ENCODE data around the gene CYP2J2.

DNA sequence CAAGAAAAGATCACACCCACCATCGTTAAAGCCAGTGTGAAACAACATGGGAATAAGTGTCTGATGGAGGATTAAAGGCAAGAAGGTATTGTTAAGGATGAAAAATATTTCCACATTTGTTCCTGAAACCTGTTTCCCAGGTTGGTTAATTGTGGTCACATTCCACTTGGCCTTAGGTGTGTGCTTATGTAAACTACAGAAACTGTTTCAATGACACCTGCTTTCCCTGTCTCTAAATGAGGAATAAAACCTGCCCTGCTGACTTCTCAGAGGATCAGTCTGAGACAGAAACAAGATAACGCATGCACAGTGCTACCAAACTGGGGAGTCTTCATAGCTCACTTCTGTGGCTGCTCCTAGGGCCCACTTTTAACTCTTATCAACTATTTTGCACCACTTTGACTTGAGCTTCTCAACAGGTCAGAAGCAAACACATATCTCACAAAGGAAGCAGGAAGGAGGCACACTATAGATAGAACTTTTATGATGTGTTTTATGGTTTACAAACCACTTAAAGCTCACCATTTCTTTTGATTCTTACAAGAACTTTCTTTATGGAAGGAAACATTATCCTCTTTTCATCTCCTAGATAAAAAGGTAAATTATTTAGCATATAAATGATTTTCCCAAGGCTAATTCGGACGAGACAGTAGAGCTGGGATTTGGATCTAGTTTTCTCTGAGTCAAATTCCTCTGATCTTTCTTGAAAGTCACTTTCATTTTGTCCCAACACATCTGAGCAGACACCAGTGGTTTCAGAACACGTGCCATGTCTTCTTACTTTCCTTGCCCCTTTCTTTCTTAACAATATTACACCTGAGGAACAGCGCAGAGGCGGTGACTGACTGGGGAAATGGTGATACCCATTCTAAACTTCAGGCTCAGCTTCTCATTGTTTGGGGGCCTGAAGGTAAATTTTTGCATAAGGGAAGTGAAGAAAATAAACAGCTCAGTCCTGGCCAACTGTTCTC is 33.4 kb downstream of the CYP2J2 start:
- TF ChIP-seq BACH2 (CRISPR knock-in tag; IDR thresholded peaks at IDR 0.05; ENCODE audit: borderline replicate concordance), result no peak
- TF ChIP-seq, protein P1, sequence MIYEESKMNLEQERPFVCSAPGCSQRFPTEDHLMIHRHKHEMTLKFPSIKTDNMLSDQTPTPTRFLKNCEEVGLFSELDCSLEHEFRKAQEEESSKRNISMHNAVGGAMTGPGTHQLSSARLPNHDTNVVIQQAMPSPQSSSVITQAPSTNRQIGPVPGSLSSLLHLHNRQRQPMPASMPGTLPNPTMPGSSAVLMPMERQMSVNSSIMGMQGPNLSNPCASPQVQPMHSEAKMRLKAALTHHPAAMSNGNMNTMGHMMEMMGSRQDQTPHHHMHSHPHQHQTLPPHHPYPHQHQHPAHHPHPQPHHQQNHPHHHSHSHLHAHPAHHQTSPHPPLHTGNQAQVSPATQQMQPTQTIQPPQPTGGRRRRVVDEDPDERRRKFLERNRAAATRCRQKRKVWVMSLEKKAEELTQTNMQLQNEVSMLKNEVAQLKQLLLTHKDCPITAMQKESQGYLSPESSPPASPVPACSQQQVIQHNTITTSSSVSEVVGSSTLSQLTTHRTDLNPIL (CRISPR knock-in tag; IDR thresholded peaks at IDR 0.05; ENCODE audit: low read depth), result no peak
- TF ChIP-seq, protein P2, sequence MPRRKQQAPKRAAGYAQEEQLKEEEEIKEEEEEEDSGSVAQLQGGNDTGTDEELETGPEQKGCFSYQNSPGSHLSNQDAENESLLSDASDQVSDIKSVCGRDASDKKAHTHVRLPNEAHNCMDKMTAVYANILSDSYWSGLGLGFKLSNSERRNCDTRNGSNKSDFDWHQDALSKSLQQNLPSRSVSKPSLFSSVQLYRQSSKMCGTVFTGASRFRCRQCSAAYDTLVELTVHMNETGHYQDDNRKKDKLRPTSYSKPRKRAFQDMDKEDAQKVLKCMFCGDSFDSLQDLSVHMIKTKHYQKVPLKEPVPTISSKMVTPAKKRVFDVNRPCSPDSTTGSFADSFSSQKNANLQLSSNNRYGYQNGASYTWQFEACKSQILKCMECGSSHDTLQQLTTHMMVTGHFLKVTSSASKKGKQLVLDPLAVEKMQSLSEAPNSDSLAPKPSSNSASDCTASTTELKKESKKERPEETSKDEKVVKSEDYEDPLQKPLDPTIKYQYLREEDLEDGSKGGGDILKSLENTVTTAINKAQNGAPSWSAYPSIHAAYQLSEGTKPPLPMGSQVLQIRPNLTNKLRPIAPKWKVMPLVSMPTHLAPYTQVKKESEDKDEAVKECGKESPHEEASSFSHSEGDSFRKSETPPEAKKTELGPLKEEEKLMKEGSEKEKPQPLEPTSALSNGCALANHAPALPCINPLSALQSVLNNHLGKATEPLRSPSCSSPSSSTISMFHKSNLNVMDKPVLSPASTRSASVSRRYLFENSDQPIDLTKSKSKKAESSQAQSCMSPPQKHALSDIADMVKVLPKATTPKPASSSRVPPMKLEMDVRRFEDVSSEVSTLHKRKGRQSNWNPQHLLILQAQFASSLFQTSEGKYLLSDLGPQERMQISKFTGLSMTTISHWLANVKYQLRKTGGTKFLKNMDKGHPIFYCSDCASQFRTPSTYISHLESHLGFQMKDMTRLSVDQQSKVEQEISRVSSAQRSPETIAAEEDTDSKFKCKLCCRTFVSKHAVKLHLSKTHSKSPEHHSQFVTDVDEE (CRISPR knock-in tag; IDR thresholded peaks at IDR 0.05), result no peak
- TF ChIP-seq ZFP30 (CRISPR knock-in tag; IDR thresholded peaks at IDR 0.05), result no peak
- TF ChIP-seq ARNTL (CRISPR knock-in tag; IDR thresholded peaks at IDR 0.05; ENCODE audit: borderline replicate concordance, low read depth), result no peak
- TF ChIP-seq ZNF8 (CRISPR knock-in tag; IDR thresholded peaks at IDR 0.05), result no peak
- no peak for TF ChIP-seq TOX (CRISPR knock-in tag; IDR thresholded peaks at IDR 0.05; ENCODE audit: borderline replicate concordance)

Measured in SK-N-SH treated with all-trans-retinoic acid at 6 μM for 48 hours (cell line).